Measurements from ENCODE around the gene SND1. TPM values are rescaled to one million over a fixed set of nuclear protein-coding genes. Genes with fewer than 3 reads are reported as not detected.
"Not testable (repeated sequence)": the region's sequence is repeated elsewhere in the genome, so short reads cannot be mapped to it uniquely, and the experiment has no call there.

SND1 gene
- polyA plus RNA-seq, 1 donor: 144 TPM

GRCh38 chr7:127822822-127823508 is 171.0 kb downstream of the SND1 start:
- peak in 1 of 2 donors; percentile 29 for DNase-seq
- no peak overlapping the region for H3K27ac ChIP-seq (ENCODE audit: low read length)
- no peaks in the 10 kb centered on the region for H3K36me3 ChIP-seq (ENCODE audit: control insufficient read depth, insufficient read depth, low read length)

GRCh38 chr7:127824682-127825081 is 172.7 kb downstream of the SND1 start:
- WGBS (ENCODE audit: insufficient coverage, low lambda C conversion rate): no CpG with 5 or more reads among the region's 1 CpG
- Histone ChIP-seq H3K9me3 (ENCODE audit: control insufficient read depth, low read depth, low read length) (no peaks in the 10 kb centered on the region), H3K36me3 (ENCODE audit: control insufficient read depth, insufficient read depth, low read length) (no peaks in the 10 kb centered on the region), H3K4me1 (ENCODE audit: control insufficient read depth, insufficient read depth, low read length) (peaks cover 7% of the 10 kb centered on the region), H3K4me3 (ENCODE audit: low read length) (no peak overlapping the region), H3K27me3 (ENCODE audit: control insufficient read depth, insufficient read depth, low read length) (no peaks in the 10 kb centered on the region), H3K27ac (ENCODE audit: low read length) (no peak overlapping the region)
- DNase-seq: no peak

More at GRCh38 chr7:127822822-127823508, 171.0 kb downstream of the SND1 start:
- Histone ChIP-seq H3K27me3 (ENCODE audit: control insufficient read depth, insufficient read depth, low read length) (no peaks in the 10 kb centered on the region), H3K4me1 (ENCODE audit: control insufficient read depth, insufficient read depth, low read length) (peaks cover 7% of the 10 kb centered on the region), H3K9me3 (ENCODE audit: control insufficient read depth, low read depth, low read length) (no peaks in the 10 kb centered on the region), H3K4me3 (ENCODE audit: low read length) (no peak overlapping the region)
- no CpG with 5 or more reads among the region's 5 CpGs for WGBS (ENCODE audit: insufficient coverage, low lambda C conversion rate)

GRCh38 chr7:127828843-127829500 is 177.0 kb downstream of the SND1 start:
- H3K4me3 ChIP-seq (ENCODE audit: low read length): no peak overlapping the region
- H3K4me1 ChIP-seq (ENCODE audit: control insufficient read depth, insufficient read depth, low read length): no peaks in the 10 kb centered on the region
- no peaks in the 10 kb centered on the region for H3K27me3 ChIP-seq (ENCODE audit: control insufficient read depth, insufficient read depth, low read length)
- H3K9me3 ChIP-seq (ENCODE audit: control insufficient read depth, low read depth, low read length): no peaks in the 10 kb centered on the region
- no peaks in the 10 kb centered on the region for H3K36me3 ChIP-seq (ENCODE audit: control insufficient read depth, insufficient read depth, low read length)
- 70% methylated on average over 2 of the region's 4 CpGs for WGBS (ENCODE audit: insufficient coverage, low lambda C conversion rate)
- no peak for DNase-seq
- no peak overlapping the region for H3K27ac ChIP-seq (ENCODE audit: low read length)

- Histone ChIP-seq H3K27ac (ENCODE audit: low read length) (no peak overlapping the region), H3K4me3 (ENCODE audit: low read length) (no peak overlapping the region), H3K4me1 (ENCODE audit: control insufficient read depth, insufficient read depth, low read length) (no peaks in the 10 kb centered on the region), H3K9me3 (ENCODE audit: control insufficient read depth, low read depth, low read length) (no peaks in the 10 kb centered on the region), H3K27me3 (ENCODE audit: control insufficient read depth, insufficient read depth, low read length) (no peaks in the 10 kb centered on the region), H3K36me3 (ENCODE audit: control insufficient read depth, insufficient read depth, low read length) (no peaks in the 10 kb centered on the region)
- 90% methylated on average over 1 of the region's 5 CpGs for WGBS (ENCODE audit: insufficient coverage, low lambda C conversion rate)
- no peak for DNase-seq
Observed at GRCh38 chr7:127831318-127832219, 179.6 kb downstream of the SND1 start.

GRCh38 chr7:127832592-127832991 is 180.6 kb downstream of the SND1 start:
- peaks cover 3% of the 10 kb centered on the region for H3K9me3 ChIP-seq (ENCODE audit: control insufficient read depth, low read depth, low read length)
- no peaks in the 10 kb centered on the region for H3K27me3 ChIP-seq (ENCODE audit: control insufficient read depth, insufficient read depth, low read length)
- H3K4me3 ChIP-seq (ENCODE audit: low read length): no peak overlapping the region
- no peaks in the 10 kb centered on the region for H3K4me1 ChIP-seq (ENCODE audit: control insufficient read depth, insufficient read depth, low read length)
- no peaks in the 10 kb centered on the region for H3K36me3 ChIP-seq (ENCODE audit: control insufficient read depth, insufficient read depth, low read length)
- no peak for DNase-seq
- no CpG with 5 or more reads among the region's 7 CpGs for WGBS (ENCODE audit: insufficient coverage, low lambda C conversion rate)
- no peak overlapping the region for H3K27ac ChIP-seq (ENCODE audit: low read length)

GRCh38 chr7:127833641-127834040 is 181.6 kb downstream of the SND1 start:
- 83% methylated on average over 1 of the region's 1 CpG for WGBS (ENCODE audit: insufficient coverage, low lambda C conversion rate)
- no peak overlapping the region for H3K27ac ChIP-seq (ENCODE audit: low read length)
- no peak overlapping the region for H3K4me3 ChIP-seq (ENCODE audit: low read length)
- no peaks in the 10 kb centered on the region for H3K4me1 ChIP-seq (ENCODE audit: control insufficient read depth, insufficient read depth, low read length)
- DNase-seq: no peak
- H3K27me3 ChIP-seq (ENCODE audit: control insufficient read depth, insufficient read depth, low read length): no peaks in the 10 kb centered on the region
- H3K9me3 ChIP-seq (ENCODE audit: control insufficient read depth, low read depth, low read length): peaks cover 3% of the 10 kb centered on the region
- no peaks in the 10 kb centered on the region for H3K36me3 ChIP-seq (ENCODE audit: control insufficient read depth, insufficient read depth, low read length)

- H3K4me3 ChIP-seq (ENCODE audit: low read length): no peak overlapping the region
- no peak overlapping the region for H3K27ac ChIP-seq (ENCODE audit: low read length)
- no peaks in the 10 kb centered on the region for H3K27me3 ChIP-seq (ENCODE audit: control insufficient read depth, insufficient read depth, low read length)
- H3K9me3 ChIP-seq (ENCODE audit: control insufficient read depth, low read depth, low read length): peaks cover 3% of the 10 kb centered on the region
- H3K4me1 ChIP-seq (ENCODE audit: control insufficient read depth, insufficient read depth, low read length): peaks cover 3% of the 10 kb centered on the region
- DNase-seq: no peak
- H3K36me3 ChIP-seq (ENCODE audit: control insufficient read depth, insufficient read depth, low read length): no peaks in the 10 kb centered on the region
- 67% methylated on average over 3 of the region's 4 CpGs for WGBS (ENCODE audit: insufficient coverage, low lambda C conversion rate)
Observed at GRCh38 chr7:127835679-127836078, 183.7 kb downstream of the SND1 start.

GRCh38 chr7:127837816-127838410 is 185.9 kb downstream of the SND1 start:
- not testable (repeated sequence) for H3K4me3 ChIP-seq (ENCODE audit: low read length); H3K36me3 ChIP-seq (ENCODE audit: control insufficient read depth, insufficient read depth, low read length); H3K4me1 ChIP-seq (ENCODE audit: control insufficient read depth, insufficient read depth, low read length); H3K27me3 ChIP-seq (ENCODE audit: control insufficient read depth, insufficient read depth, low read length); H3K9me3 ChIP-seq (ENCODE audit: control insufficient read depth, low read depth, low read length)
- DNase-seq: peak in 1 of 2 donors; percentile 26
- WGBS (ENCODE audit: insufficient coverage, low lambda C conversion rate): 100% methylated on average over 1 of the region's 7 CpGs
- H3K27ac ChIP-seq (ENCODE audit: low read length): peak overlapping the region; percentile 72

GRCh38 chr7:127838816-127839415 is 186.9 kb downstream of the SND1 start:
- peak overlapping the region; percentile 72 for H3K27ac ChIP-seq (ENCODE audit: low read length)
- H3K4me3 ChIP-seq (ENCODE audit: low read length): peak overlapping the region; percentile 16
- no peaks in the 10 kb centered on the region for H3K27me3 ChIP-seq (ENCODE audit: control insufficient read depth, insufficient read depth, low read length)
- no peaks in the 10 kb centered on the region for H3K36me3 ChIP-seq (ENCODE audit: control insufficient read depth, insufficient read depth, low read length)
- 60% methylated on average over 2 of the region's 10 CpGs for whole genome bisulfite sequencing (ENCODE audit: insufficient coverage, low lambda C conversion rate)
- H3K9me3 ChIP-seq (ENCODE audit: control insufficient read depth, low read depth, low read length): peaks cover 3% of the 10 kb centered on the region
- peaks cover 3% of the 10 kb centered on the region for H3K4me1 ChIP-seq (ENCODE audit: control insufficient read depth, insufficient read depth, low read length)
- peak; percentile 27 to 58 for DNase-seq

Measured in large intestine (tissue), 3 donors.